ENCODE data around the gene SCN5A. TPM values are rescaled to one million over a fixed set of nuclear protein-coding genes. Genes with fewer than 3 reads are reported as not detected.
"Not testable (repeated sequence)": the region's sequence is repeated elsewhere in the genome, so short reads cannot be mapped to it uniquely, and the experiment has no call there.

The SCN5A gene
- polyA plus RNA-seq, 1 donor = 4.1 TPM

- DNase-seq = no peak
Observed at GRCh38 chr3:38577371-38578080, 72.0 kb downstream of the SCN5A start.

GRCh38 chr3:38576526-38577370 is 72.7 kb downstream of the SCN5A start:
- DNase-seq = no peak

- no peak for DNase-seq
Observed at GRCh38 chr3:38576131-38576525, 73.4 kb downstream of the SCN5A start.

- DNase-seq = no peak
Observed at GRCh38 chr3:38575279-38575843, 74.1 kb downstream of the SCN5A start.

- DNase-seq = no peak
Observed at GRCh38 chr3:38574411-38575278, 74.8 kb downstream of the SCN5A start.

GRCh38 chr3:38573556-38573955 is 75.9 kb downstream of the SCN5A start:
- no peak for DNase-seq

GRCh38 chr3:38573111-38573510 is 76.4 kb downstream of the SCN5A start:
- no peak for DNase-seq

- no peak for DNase-seq
Observed at GRCh38 chr3:38567498-38567897, 82.0 kb downstream of the SCN5A start.

GRCh38 chr3:38566794-38567193 is 82.7 kb downstream of the SCN5A start:
- DNase-seq = not testable (repeated sequence)

GRCh38 chr3:38566215-38566528 is 83.3 kb downstream of the SCN5A start:
- no peak for DNase-seq

- no peak for DNase-seq
Observed at GRCh38 chr3:38565339-38566214, 83.9 kb downstream of the SCN5A start.

GRCh38 chr3:38564631-38565338 is 84.7 kb downstream of the SCN5A start:
- DNase-seq = no peak

- no peak for DNase-seq
Observed at GRCh38 chr3:38563886-38564270, 85.6 kb downstream of the SCN5A start.

GRCh38 chr3:38563070-38563885 is 86.2 kb downstream of the SCN5A start:
- no peak for DNase-seq

GRCh38 chr3:38562467-38562925 is 87.0 kb downstream of the SCN5A start:
- no peak for DNase-seq

- no peak for DNase-seq
Observed at GRCh38 chr3:38561746-38562466, 87.6 kb downstream of the SCN5A start.

GRCh38 chr3:38560996-38561717 is 88.3 kb downstream of the SCN5A start:
- no peak for DNase-seq

- no peak for DNase-seq
Observed at GRCh38 chr3:38560284-38560683, 89.2 kb downstream of the SCN5A start.

GRCh38 chr3:38558864-38559263 is 90.6 kb downstream of the SCN5A start:
- no peak for DNase-seq

Measured in hindlimb muscle (tissue), 1 donor.